ENCODE results near the gene PDE8A. TPM values are rescaled to one million over a fixed set of nuclear protein-coding genes. Genes with fewer than 3 reads are reported as not detected.

Gene PDE8A
- polyA plus RNA-seq, 1 experiment: 22.5 TPM

DNA sequence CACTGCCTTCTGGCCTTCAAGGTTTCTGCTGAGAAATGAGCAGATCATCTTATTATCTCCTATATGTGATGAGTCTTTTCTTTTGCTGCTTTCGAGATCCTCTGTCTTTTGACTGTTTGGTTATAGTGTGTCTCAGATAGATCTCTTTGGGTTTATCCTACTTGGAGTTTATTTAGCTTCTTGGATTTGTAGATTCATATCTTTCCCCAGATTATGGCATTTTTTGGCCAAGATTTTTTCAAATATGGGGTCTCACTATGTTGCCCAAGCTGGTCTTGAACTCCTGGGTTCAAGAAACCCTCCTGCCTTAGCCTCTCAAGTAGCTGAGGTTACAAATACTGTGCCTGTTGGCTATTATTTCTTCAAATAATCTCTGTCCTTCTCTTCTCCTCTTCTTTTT lies 150.3 kb downstream of the PDE8A start:
- CTCF ChIA-PET: no interaction called here
- Histone ChIP-seq H3K36me3 (ENCODE audit: control insufficient read depth, insufficient read depth, low read length) (peaks cover 2% of the 10 kb centered on the region), H3K27me3 (ENCODE audit: control insufficient read depth, insufficient read depth, low read length) (no peaks in the 10 kb centered on the region), H3K4me3 (ENCODE audit: low read depth, low read length) (no peak overlapping the region)
- no peak for DNase-seq (ENCODE audit: low read depth)
- POLR2A ChIA-PET: no interaction called here
- TF ChIP-seq CTCF (IDR thresholded peaks at IDR 0.05; ENCODE audit: insufficient read depth, low read depth, low read length): no peak

DNA sequence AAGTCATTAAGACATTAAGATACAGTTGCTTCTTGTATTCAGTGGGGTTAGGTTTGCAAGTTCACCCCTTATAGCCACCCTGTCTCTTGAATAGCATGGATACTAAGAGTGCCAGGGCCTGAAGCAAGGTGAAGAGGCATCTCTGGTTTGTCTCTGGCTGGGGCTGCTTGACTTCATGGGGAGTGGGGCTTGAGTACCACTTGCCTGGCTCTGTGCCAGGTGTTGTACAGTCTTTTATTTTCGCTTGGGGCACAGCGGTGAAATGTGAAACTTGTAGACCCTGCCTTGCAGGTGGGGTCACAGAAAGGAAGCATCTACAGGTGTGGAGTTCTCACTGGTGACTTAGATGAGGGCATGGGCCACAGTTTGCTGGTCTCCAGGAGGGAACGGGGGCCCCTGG lies 152.1 kb downstream of the PDE8A start:
- peaks cover 8% of the 10 kb centered on the region for H3K36me3 ChIP-seq (ENCODE audit: control insufficient read depth, insufficient read depth, low read length)
- H3K27me3 ChIP-seq (ENCODE audit: control insufficient read depth, insufficient read depth, low read length): no peaks in the 10 kb centered on the region
- ChIA-PET CTCF (no interaction called here), POLR2A (no interaction called here)
- DNase-seq (ENCODE audit: low read depth): no peak
- no peak for TF ChIP-seq CTCF (IDR thresholded peaks at IDR 0.05; ENCODE audit: insufficient read depth, low read depth, low read length)
- no peak overlapping the region for H3K4me3 ChIP-seq (ENCODE audit: low read depth, low read length)

DNA sequence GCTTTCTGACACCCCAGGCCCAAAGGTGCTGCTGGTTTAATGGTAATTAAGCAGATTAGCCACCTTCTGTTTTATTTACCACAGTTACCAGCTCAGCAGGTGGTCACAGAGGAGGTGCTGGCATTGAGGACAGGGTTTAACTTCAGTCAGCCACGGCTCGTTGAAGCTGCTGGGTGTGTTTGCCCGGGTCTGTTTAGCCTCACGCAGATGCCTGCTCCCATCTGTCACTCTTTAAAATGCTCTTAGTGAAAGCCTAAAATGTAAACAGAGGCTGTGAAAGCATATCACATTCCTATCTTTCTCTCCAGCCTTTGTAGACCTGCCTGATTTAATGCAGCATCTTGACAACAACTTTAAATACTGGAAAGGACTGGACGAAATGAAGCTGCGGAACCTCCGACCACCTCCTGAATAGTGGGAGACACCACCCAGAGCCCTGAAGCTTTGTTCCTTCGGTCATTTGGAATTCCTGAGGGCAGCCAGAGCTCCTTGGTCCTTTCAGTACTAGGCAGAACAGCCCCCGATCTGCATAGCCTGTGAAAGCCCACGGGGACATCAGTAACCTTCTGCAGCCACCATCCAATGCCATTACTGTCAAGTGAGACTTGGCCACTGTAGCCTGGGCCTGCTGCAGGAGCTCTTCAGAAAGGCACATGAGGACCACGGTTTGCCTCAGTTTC lies 156.0 kb downstream of the PDE8A start:
- Histone ChIP-seq H3K27me3 (ENCODE audit: control insufficient read depth, insufficient read depth, low read length) (no peaks in the 10 kb centered on the region), H3K4me3 (ENCODE audit: low read depth, low read length) (no peak overlapping the region), H3K36me3 (ENCODE audit: control insufficient read depth, insufficient read depth, low read length) (peaks cover 8% of the 10 kb centered on the region)
- POLR2A ChIA-PET: no interaction called here
- DNase-seq (ENCODE audit: low read depth): no peak
- TF ChIP-seq CTCF (IDR thresholded peaks at IDR 0.05; ENCODE audit: insufficient read depth, low read depth, low read length): no peak
- CTCF ChIA-PET: interaction anchor here (1.0 to 1.4 kb wide), 3 partner anchors 13 to 292 kb away, joined by 3 to 4 read pairs (median 3); no protein-coding TSS in a partner anchor

DNA sequence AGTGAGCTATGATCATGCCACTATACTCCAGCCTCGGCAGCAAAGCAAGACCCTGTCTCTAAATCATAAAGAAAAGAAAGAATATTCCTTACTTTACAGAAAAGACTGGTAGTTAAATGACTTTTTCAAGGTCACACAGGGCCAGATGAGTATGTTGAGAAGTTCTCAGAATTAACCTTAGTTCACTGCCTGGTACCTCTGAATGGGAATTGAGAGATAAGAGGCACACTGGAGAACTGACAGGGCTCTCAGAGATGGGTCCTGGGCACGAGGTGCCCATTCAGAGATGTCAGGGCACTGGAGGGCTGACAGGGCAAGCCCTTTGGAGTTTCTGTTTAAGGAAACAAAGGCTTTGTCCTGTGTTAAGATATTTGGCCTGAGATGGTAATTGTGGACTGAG lies 157.7 kb downstream of the PDE8A start:
- H3K27me3 ChIP-seq (ENCODE audit: control insufficient read depth, insufficient read depth, low read length): no peaks in the 10 kb centered on the region
- TF ChIP-seq CTCF (IDR thresholded peaks at IDR 0.05; ENCODE audit: insufficient read depth, low read depth, low read length): no peak
- POLR2A ChIA-PET: interaction anchor here (0.6 kb wide), 1 partner anchor 115 kb away, joined by 6 read pairs; no protein-coding TSS in a partner anchor
- H3K36me3 ChIP-seq (ENCODE audit: control insufficient read depth, insufficient read depth, low read length): peaks cover 8% of the 10 kb centered on the region
- no peak for DNase-seq (ENCODE audit: low read depth)
- H3K4me3 ChIP-seq (ENCODE audit: low read depth, low read length): no peak overlapping the region
- CTCF ChIA-PET: no interaction called here

DNA sequence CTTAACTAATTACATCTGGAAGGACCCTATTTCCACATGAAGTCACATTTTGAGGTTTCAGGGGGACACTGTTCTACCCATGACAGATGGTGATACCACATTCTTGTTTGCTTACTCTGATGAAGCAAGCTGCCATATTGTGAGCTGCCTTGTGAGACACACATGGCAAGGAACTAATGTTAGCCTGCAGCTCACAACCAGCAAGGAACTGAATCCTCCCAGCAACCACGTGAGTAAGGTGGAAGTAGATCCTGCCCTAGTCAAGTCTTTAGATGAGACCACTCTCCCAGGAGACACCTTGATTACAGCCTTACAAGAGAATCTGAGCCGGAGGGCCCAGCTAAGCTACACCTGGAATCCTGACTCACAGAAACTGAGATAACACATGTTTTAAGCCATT lies 160.1 kb downstream of the PDE8A start:
- Histone ChIP-seq H3K36me3 (ENCODE audit: control insufficient read depth, insufficient read depth, low read length) (peaks cover 6% of the 10 kb centered on the region), H3K27me3 (ENCODE audit: control insufficient read depth, insufficient read depth, low read length) (no peaks in the 10 kb centered on the region), H3K4me3 (ENCODE audit: low read depth, low read length) (no peak overlapping the region)
- TF ChIP-seq CTCF (IDR thresholded peaks at IDR 0.05; ENCODE audit: insufficient read depth, low read depth, low read length): no peak
- CTCF ChIA-PET: interaction anchor here (0.7 to 1.5 kb wide), 2 partner anchors 14 to 36 kb away, joined by 3 read pairs; no protein-coding TSS in a partner anchor
- POLR2A ChIA-PET: no interaction called here
- peak; percentile 15 for DNase-seq (ENCODE audit: low read depth)
